Measurements from ENCODE around the gene PDE8A. TPM values are rescaled to one million over a fixed set of nuclear protein-coding genes. Genes with fewer than 3 reads are reported as not detected.

PDE8A gene
- total and polyA plus RNA-seq, 2 of the 4 experiments (the other 2 are of a cell fraction), result 32.4 to 35.9 TPM

- CTCF ChIA-PET, result no interaction called here
- intact Hi-C loops (cut with micrococcal nuclease), result no loop called here
Observed at GRCh38 chr15:85139391-85139790, 157.7 kb downstream of the PDE8A start.

More at GRCh38 chr15:85139391-85139790, 157.7 kb downstream of the PDE8A start:
- no peak overlapping the region for H3K18ac ChIP-seq (ENCODE audit: low read depth, low read length)
- H3K14ac ChIP-seq (replicated peaks; ENCODE audit: low read depth, low read length), result no peak overlapping the region
- H3K9me1 ChIP-seq (ENCODE audit: insufficient read depth, low read length), result peaks cover 2% of the 10 kb centered on the region
- peaks cover 15% of the 10 kb centered on the region for H3K4me1 ChIP-seq (ENCODE audit: control insufficient read depth, insufficient read depth, low read length)
- H3K27ac ChIP-seq (ENCODE audit: insufficient read depth, low read length), result no peak overlapping the region
- POLR2A ChIA-PET (ENCODE audit: unreplicated experiment), result no interaction called here
- no peak overlapping the region for H3K9ac ChIP-seq (ENCODE audit: low read depth, low read length)
- no peaks in the 10 kb centered on the region for H4K20me1 ChIP-seq (ENCODE audit: insufficient read depth, low read length)
- ATAC-seq (ENCODE audit: low read depth) (no peak), DNase-seq (no peak)
- H2AK5ac ChIP-seq (ENCODE audit: low read depth, low read length), result no peak overlapping the region
- H2BK20ac ChIP-seq (ENCODE audit: low read depth, low read length), result no peak overlapping the region
- no peak overlapping the region for H2BK120ac ChIP-seq (ENCODE audit: low read depth, low read length)
- TF ChIP-seq RAD21 (IDR thresholded peaks at IDR 0.05; ENCODE audit: low read length), result no peak
- no peak for TF ChIP-seq CTCF (conservative IDR thresholded peaks at IDR 0.05; ENCODE audit: low read depth, low read length)
- TF ChIP-seq MXI1 (IDR thresholded peaks at IDR 0.05; ENCODE audit: borderline replicate concordance, low read depth, low read length), result no peak
- TF ChIP-seq CEBPB (IDR thresholded peaks at IDR 0.05; ENCODE audit: low read depth, low read length), result no peak
- no peak for TF ChIP-seq FOS (IDR thresholded peaks at IDR 0.05; ENCODE audit: low read depth, low read length)
- TF ChIP-seq USF2 (IDR thresholded peaks at IDR 0.05; ENCODE audit: low read depth, low read length), result no peak
- no peak for TF ChIP-seq NFE2L2 (IDR thresholded peaks at IDR 0.05; ENCODE audit: low read depth, low read length)
- no peak for TF ChIP-seq RFX5 (IDR thresholded peaks at IDR 0.05; ENCODE audit: low read depth, low read length)
- no peak for TF ChIP-seq ELK1 (IDR thresholded peaks at IDR 0.05; ENCODE audit: borderline replicate concordance, low read depth, low read length)
- no peak for TF ChIP-seq RCOR1 (IDR thresholded peaks at IDR 0.05; ENCODE audit: insufficient replicate concordance, low read length)
- no peak for TF ChIP-seq BHLHE40 (IDR thresholded peaks at IDR 0.05; ENCODE audit: low read depth, low read length)
- no peak for TF ChIP-seq POLR2A (IDR thresholded peaks at IDR 0.05; ENCODE audit: low read depth, low read length)
- TF ChIP-seq SMC3 (IDR thresholded peaks at IDR 0.05; ENCODE audit: low read depth, low read length), result no peak
- TF ChIP-seq CHD1 (IDR thresholded peaks at IDR 0.05; ENCODE audit: low read depth, low read length), result no peak
- TF ChIP-seq MAZ (IDR thresholded peaks at IDR 0.05; ENCODE audit: borderline replicate concordance, low read depth, low read length), result no peak
- no peak for TF ChIP-seq MAFK (IDR thresholded peaks at IDR 0.05; ENCODE audit: low read depth, low read length)
- no peak overlapping the region for H3K23ac ChIP-seq (ENCODE audit: low read depth, low read length)
- no peak overlapping the region for H3K4ac ChIP-seq (ENCODE audit: low read depth, low read length)
- H3K56ac ChIP-seq (ENCODE audit: extremely low read depth, insufficient read depth, low read length), result no peak overlapping the region
- no peak overlapping the region for H4K8ac ChIP-seq (ENCODE audit: low read depth in 2 of 2, low read length in 2 of 2)
- dilution Hi-C loops (cut with HindIII; ENCODE audit: low sequenced_read_pairs, unreplicated experiment) (no loop called here), in situ Hi-C loops (cut with MboI; ENCODE audit: low sequenced_read_pairs) (no loop called here)
- no peak overlapping the region for H2BK5ac ChIP-seq (ENCODE audit: low read depth, low read length, poor library complexity, severe bottlenecking)
- no peak overlapping the region for H2BK15ac ChIP-seq (ENCODE audit: low read depth, low read length)
- 0 out of 4 replicates have a peak, but pooled peaks cover 0 to 2% of the 10 kb centered on the region in 2 experiments for H3K79me1 ChIP-seq (ENCODE audit: low read depth in 1 of 2, low read length in 2 of 2)
- no peak overlapping the region for H3K4me2 ChIP-seq (ENCODE audit: low read depth, low read length)
- H4K5ac ChIP-seq (ENCODE audit: low read depth, low read length), result no peak overlapping the region
- no peaks in the 10 kb centered on the region for H3K27me3 ChIP-seq (ENCODE audit: control insufficient read depth, insufficient read depth, low read length)
- no peaks in the 10 kb centered on the region for H3K9me3 ChIP-seq (ENCODE audit: control insufficient read depth, insufficient read depth, low read length)
- no peak overlapping the region for H4K91ac ChIP-seq (ENCODE audit: insufficient read depth, low read depth, low read length)
- H3K36me3 ChIP-seq (ENCODE audit: control insufficient read depth, insufficient read depth, low read length), result peaks cover 30% of the 10 kb centered on the region
- no CpG with 5 or more reads among the region's 2 CpGs for WGBS, 2 experiments (ENCODE audit: extremely low coverage in 2 of 2, insufficient read length in 1 of 2)
- no peak overlapping the region for H2AFZ ChIP-seq (replicated peaks; ENCODE audit: low read length, poor library complexity)
- no TSS peak for BruUV-seq (replicated peaks)
- H2AK9ac ChIP-seq (replicated peaks; ENCODE audit: low read depth, low read length, poor library complexity), result no peak overlapping the region
- H3K4me3 ChIP-seq (ENCODE audit: insufficient read depth, low read depth, low read length), result no peak overlapping the region
